Astrocyte of the spinal cord (primary cell): ENCODE data around the gene SAMD8.

Source experiments
- DNase-seq: peaks from one replicate; pipeline ENCODE4 v3.0.0; 2011; ENCODE audit warnings: low read depth, low spot score
- H3K4me3 ChIP-seq: 2 replicates; pipeline ENCODE4 v1.5.1; 2011; ENCODE audit warnings: low read depth, mild to moderate bottlenecking, low read length, moderate library complexity
- CTCF ChIP-seq: IDR thresholded peaks from 2 replicates; pipeline ENCODE4 v1.5.1; 2012; ENCODE audit warnings: low read depth, mild to moderate bottlenecking, low read length, inconsistent platforms
- in situ Hi-C: cut with HindIII; loops from 2 replicates; pipeline ENCODE4 v1.10.0; 2017; ENCODE audit warnings: low sequenced_read_pairs

Gene SAMD8

GRCh38 chr10:75165684-75166622 is 54.5 kb downstream of the SAMD8 start:
- H3K4me3 ChIP-seq, result no peak overlapping the region
- in situ Hi-C loops, result no loop called here
- TF ChIP-seq CTCF, result no peak
- DNase-seq, result peak; percentile 56

- no peak for TF ChIP-seq CTCF
- H3K4me3 ChIP-seq, result no peak overlapping the region
- no peak for DNase-seq
- in situ Hi-C loops, result no loop called here
Measured at GRCh38 chr10:75166623-75166972, 55.1 kb downstream of the SAMD8 start.

GRCh38 chr10:75168275-75168674 is 56.8 kb downstream of the SAMD8 start:
- H3K4me3 ChIP-seq, result no peak overlapping the region
- in situ Hi-C loops, result no loop called here
- TF ChIP-seq CTCF, result no peak
- no peak for DNase-seq

- no peak for DNase-seq
- H3K4me3 ChIP-seq, result no peak overlapping the region
- no peak for TF ChIP-seq CTCF
- in situ Hi-C loops, result no loop called here
Measured at GRCh38 chr10:75170215-75170614, 58.8 kb downstream of the SAMD8 start.

GRCh38 chr10:75175046-75175445 is 63.6 kb downstream of the SAMD8 start:
- no peak for TF ChIP-seq CTCF
- in situ Hi-C loops, result no loop called here

GRCh38 chr10:75176046-75176445 is 64.6 kb downstream of the SAMD8 start:
- no peak overlapping the region for H3K4me3 ChIP-seq
- DNase-seq, result no peak
- in situ Hi-C loops, result no loop called here
- TF ChIP-seq CTCF, result no peak

More at GRCh38 chr10:75175046-75175445, 63.6 kb downstream of the SAMD8 start:
- DNase-seq, result no peak
- no peak overlapping the region for H3K4me3 ChIP-seq
